Measurements from ENCODE around the gene VAPB.
"Not testable (repeated sequence)": the region's sequence is repeated elsewhere in the genome, so short reads cannot be mapped to it uniquely, and the experiment has no call there.

The VAPB gene

DNA sequence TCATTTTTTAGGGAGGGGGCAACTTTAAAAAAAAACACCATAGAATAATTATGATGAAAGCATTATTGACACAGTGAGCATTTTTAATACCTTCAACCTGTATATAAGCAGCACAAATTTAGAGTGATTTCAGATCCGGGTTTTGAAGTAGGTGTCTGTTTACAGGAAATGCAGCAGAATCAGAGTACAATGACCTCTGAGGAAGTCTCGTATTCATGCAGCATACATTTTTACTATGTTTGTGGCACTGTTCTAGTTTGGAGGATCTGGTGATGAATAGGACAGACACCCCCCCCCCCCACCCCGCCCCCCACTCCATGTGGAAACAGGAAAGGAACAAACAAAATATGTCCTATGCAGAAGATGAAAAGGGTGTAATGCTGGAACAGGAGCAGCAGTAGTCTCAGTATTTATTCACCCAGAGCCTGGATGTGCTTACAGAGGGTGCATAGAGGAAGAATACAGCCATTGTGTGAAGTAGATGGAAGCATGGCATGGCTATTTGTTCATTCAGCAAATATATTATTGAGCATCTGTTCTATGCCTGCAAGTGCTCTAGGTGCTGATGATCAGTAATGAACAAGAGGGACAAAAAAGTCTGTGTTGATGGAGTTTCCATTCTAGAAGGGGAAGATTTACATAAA is 19.7 kb downstream of the VAPB start:
- DNase-seq = no peak

DNA sequence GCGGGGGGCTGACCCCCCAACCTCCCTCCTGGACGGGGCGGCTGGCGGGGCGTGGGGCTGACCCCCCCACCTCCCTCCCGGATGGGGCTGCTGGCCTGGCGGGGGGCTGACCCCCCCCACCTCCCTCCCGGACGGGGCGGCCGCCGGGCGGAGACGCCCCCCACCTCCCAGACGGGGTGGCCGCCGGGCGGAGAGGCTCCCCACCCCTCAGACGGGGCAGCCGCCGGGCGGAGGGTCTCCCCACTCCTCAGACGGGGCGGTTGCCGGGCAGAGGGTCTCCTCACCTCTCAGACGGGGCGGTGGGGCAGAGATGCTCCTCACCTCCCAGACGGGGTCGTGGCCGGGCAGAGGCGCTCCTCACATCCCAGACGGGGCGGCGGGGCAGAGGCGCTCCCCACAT is 25.2 kb downstream of the VAPB start:
- not testable (repeated sequence) for DNase-seq

DNA sequence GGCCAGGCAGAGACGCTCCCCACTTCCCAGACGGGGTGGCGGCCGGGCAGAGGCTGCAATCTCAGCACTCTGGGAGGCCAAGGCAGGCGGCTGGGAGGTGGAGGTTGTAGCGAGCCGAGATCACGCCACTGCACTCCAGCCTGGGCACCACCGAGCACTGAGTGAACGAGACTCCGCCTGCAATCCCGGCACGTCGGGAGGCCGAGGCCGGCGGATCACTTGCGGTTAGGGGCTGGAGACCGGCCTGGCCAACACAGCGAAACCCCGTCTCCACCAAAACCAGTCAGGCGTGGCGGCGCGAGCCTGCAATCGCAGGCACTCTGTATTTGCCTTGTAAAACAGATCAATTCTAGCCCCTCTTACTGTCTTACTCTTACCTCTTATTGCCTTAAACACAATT is 25.8 kb downstream of the VAPB start:
- DNase-seq = not testable (repeated sequence)

DNA sequence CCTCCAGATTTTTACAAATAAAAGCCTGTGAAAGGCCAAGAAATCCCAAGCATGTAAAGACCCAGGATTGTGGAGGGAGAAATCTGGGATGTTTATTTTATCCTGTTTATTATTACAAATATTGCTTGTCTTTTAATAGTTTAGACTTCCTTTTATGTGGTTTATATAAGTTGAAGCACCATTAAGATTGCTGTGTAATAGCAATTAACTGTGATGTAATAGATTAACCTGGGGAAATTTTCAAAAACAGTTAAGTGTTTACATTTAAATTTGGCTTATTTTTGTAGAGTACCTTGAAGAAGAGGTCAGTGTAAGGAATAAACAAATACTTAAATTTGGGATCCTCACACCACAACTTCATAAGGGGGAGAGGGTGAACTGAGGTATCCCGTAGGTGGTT is 27.0 kb downstream of the VAPB start:
- DNase-seq = no peak

DNA sequence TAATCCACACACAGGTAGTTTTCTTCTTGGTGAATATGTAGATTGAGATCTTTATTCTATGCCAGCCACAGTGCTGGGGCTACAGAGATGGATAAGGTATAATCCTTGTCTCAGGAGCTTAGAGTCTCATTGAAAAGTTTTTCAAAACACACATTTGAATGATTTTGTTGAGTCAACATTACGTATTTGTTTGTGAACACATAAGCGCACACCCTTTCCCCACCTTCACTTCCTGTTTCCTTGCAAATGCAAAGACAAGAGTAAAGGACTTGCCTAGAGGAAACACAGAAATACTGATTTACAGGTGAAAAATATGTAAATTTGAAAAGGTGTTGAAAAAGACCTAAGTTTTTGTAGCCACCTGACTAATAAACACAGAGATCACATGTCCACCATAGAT is 27.8 kb downstream of the VAPB start:
- no peak for DNase-seq

DNA sequence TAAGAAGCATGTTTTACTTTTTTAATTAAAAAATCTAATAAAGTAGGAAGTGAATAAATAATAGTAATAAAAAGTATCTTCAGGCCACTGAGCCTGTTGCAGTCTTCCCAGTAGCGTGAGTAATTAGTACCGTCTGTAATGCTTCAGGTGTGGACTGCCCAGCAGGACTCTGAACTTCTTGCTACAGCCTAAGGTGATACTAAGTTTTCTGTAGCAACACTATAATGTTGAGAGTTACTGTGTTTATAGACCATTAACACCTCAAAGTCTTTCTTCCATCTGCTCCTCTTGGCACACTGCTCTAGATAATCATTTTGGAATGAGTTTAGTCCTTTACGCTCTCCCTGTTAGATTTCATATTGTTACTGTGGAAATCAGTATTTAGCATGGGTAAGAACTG is 28.4 kb downstream of the VAPB start:
- no peak for DNase-seq

DNA sequence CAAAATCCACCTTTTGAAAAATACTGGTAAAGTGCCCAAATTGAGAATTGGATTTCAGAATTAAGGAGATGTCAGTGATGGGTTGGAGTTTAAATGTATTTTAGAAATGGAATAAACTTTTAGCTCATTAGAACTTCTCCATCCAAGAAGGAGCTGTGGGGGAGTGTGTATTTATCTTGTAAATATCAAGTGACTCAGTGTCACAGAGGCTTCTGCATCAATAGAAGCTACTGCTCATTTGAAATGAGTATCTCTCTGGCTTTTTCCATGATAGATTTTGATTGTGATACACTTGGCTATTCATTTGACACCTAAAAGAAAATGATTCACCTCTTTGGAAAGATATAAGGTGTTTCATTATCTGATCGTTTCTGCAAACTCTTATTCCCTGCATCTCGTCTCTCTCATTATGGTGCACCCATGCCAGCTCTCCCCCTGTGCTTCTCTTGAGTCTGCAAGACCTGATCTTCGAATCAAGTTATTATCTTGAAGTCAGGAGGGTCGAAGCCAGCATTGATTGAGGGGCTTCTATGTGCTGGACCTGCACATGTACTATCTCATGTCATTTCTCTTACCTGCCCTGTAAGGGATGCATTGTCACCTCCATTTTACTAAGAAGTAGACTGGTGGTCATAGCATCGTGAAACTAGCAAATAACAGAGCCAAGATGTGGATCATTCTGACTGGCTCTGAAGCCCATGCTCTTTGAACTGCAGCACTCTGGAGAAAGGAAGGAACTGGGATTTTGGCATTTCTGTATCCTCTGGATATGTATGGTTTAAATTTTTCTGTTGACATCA is 30.1 kb downstream of the VAPB start:
- DNase-seq = no peak

DNA sequence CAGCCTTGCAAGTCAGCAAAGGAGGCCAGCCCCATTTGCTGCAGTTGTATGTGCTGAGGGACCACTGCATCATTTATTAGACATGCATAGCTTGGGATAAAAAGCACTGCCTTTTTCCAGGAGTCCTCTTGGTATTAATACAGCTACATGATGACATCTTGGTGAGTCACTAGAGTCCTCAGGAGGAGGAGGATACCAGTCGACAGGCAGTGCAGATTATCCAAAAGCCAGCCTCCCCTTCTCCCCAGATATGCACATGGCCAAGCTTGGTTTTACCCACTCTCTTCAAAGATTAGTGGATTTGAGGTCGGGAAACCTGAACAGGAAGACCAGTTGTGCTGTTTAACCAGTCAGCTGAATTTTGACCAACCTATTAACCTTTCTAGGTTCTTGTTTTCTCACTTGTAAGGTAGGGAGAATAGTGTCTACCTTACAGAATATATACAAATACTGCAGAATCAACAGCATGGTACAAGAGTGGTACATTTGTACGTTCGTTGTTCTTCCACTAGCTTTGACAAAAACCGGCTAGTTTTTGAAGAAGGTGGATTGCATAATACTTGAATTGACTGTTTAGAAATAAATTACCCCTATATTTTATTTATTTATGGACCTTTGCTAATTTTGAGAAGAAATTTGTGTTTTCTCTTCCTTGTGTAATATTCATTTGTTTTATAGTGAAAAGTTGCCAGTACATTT is 31.9 kb downstream of the VAPB start:
- DNase-seq = no peak

DNA sequence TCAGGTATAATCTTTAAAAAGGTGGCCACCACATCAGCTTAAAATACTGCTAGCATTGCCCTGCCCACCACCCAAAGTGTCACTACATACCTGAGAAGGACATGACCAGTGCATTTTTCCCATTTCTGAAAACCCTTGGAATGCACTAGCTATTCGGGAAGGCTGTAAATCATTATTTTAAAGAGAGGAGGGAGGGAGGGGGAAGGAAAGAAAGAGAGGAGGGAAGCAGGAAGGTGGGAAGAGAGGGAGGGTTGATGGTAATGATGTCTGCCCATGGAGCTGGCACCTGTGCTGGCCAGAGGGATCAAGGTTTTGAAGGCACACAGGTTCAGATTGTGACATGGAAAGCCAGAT is 32.4 kb downstream of the VAPB start:
- DNase-seq = no peak

DNA sequence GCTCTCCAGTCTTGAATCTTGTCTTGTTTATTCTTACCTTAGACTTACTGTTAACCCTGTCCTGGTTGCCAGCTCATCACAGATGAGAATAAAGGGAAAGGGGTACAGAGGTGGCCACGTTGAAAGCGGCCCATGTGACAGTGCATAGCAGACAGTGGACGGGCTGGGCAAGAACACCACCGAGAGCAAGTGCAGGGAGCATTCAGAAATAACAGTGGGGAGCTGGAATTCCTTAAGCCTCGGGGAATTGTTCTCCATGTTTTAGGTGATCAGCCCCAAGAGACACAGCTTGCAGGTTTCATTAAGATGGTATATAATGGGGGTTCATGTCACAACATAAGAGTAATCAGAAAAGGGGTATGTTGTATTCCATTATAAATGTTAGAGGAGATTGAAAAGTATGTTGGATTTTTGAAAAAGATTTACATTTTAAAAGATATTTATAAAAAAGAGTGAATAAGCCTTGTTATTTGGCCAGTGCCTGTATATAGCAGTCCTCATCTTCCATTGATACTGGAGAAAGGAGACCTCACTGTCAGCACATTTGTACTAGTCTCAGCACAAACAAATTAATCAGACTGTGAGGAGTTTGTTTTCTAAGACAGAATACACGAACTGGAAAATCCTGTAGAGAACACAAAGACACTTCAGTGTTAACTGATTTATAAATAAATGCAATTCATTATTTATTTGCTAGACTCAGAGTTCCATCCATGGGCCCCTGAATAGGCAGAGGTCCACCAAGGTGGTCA is 35.4 kb downstream of the VAPB start:
- DNase-seq = no peak

DNA sequence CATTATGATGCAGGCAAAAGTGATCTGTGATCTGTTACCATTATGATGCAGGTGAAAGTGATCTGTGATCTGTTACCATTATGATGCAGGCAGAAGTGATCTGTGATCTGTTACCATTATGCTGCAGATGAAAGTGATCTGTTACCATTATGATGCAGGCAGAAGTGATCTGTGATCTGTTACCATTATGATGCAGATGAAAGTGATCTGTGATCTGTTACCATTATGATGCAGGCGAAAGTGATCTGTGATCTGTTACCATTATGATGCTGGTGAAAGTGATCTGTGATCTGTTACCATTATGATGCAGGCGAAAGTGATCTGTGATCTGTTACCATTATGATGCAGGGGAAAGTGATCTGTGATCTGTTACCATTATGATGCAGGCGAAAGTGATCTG is 38.5 kb downstream of the VAPB start:
- not testable (repeated sequence) for DNase-seq

DNA sequence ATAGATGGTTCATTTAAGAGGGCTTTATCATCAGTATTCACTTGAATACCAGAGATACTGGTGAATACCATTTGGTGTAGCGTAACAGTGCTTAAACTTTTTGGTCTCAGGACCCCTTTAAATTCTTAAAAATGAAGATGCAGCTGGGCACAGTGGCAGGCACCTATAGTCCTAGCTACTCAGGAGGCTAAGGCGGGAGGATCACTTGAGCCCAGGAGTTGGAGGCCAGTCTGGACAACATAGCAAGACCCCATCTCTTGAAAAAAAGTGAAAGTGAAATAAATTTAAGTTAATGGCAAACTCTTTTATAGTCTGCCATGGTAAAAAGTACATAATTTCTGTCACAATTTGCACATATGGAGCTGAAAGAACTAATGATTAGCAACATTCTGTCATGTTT is 39.3 kb downstream of the VAPB start:
- no peak for DNase-seq

DNA sequence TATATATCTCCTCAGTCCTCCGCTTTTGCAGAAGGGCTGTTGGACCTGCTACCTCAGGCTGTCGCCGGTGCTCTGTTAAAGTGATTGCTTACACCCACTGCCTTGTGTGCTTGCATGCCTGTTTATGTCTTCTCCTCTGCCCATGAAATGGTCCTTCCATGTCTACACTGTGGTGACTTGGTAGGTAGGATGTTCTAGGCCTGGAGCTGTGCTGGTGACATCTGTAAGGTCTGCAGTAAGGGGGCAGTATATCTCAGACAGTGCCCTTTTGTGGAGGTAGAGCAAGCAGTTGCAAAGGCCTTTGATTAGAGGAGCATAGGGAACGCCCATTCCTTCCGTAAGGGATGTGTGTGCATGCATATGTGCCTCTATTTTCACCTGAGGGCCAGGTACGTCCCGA is 40.3 kb downstream of the VAPB start:
- DNase-seq = no peak

DNA sequence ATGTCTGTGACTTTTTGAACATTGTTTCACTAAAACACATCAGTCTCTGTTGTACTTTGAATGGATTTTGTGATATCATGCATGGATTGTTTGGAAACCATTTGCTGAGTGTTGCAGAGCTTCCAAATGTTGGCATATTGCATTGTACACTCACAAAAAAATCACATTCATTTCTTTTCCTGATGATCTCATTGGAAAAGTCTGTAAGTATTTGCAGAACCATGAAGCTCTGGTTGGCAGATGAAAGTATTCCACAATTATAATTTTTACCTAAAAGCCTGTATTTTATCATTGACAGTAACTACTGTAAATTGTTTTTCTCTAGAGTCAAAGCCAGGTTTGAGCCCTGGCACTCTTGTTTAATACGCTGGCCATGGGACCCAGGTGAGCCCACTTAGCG is 42.1 kb downstream of the VAPB start:
- no peak for DNase-seq

DNA sequence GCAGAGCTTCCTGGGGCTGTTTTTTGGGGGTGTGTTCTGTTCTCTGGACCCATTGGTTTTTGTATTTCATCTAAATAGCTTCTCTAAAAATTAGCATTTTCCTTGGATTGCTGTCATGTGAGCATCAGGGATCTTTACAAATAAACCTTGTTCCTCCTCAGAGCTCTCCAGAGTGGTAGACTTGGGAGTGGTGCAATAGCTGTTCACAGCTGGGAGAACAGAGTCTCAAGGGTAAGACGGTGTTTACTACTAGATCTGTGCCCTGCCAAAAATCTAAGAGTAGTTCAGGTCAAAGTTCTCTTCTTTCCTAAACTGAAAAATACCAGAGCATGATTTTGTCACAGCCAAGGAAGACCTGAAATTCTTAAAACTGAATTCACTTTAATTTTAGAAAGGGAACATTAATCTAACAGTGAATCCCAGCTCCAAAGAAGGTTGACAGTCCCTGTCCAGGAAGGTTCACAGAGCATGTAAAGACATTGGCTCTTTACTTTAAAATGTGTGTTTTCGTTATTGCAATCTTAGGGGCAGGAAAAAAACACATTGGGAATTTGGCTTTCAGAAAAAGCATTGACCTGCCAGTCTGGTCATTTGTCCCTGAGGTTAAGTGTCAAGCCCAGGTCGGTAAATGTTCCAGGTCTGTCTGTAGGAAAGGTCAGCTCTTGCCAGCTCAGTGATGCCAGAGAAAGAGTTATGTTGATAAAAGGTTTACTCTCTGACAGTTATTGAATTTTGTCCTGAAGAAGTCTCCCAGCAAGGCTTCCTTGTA is 43.3 kb downstream of the VAPB start:
- DNase-seq = no peak

DNA sequence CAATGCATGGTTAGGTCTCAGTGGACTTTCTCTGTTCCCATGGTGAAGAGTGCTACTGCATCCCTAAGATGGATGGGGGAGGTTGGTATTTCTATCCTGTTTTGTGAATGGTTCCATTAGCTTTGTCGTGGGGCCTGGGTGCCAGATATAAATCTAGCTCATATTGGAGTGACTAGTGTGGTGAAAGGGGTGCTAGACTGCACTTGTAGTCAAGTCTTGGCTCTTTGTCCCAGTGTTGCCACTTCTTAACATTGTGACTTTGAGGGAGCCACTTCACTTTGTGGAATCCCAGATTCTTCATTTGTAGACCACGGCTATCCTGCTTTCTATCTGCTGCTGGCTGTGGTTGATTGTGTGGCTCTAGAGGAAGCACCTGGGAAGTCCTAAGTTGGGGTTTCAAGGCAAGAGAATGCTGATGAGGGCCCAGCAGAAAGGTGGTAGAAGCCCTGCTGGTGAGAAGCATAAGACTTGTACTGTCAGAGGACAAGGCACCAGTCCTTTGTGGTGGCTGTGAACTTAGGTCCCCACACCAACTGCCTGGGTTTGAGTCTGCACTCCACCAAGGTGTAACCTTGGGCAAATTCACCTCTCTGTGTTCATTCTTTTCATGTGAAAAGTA is 44.1 kb downstream of the VAPB start:
- no peak for DNase-seq

DNA sequence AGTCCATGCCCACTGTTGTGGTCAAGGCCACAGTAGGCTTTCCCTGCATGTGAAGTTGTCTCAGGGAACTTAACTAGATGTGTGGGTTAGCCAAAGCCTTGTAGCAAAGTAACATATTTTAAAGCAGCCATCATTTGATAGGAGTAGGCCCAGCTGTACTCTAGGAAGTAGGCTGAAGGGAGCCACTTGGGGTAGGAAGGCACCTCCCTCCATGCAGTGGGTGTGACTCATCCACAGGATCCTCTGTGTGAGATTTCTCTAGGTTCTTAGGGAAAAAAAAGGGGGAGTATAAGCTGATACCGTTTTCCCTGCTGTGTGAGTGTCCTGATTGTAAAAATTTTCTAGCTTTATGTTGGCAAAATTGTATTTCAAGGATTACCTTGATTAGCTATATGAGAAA is 44.7 kb downstream of the VAPB start:
- no peak for DNase-seq

DNA sequence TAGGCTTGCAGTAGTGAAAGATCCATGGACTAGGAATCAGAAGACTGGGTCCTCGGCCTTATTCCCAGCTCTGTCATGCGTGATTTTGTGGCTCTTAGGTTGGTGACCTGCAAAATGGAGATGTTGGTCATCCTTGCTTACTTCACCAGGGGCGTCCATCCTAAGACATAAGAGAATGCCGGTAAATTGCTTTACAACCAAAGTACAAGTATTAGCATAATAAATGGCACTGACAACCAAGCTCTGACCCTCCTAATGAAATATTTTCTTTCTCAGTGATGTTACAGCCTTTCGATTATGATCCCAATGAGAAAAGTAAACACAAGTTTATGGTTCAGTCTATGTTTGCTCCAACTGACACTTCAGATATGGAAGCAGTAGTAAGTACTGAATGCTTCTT is 45.3 kb downstream of the VAPB start:
- DNase-seq = no peak

DNA sequence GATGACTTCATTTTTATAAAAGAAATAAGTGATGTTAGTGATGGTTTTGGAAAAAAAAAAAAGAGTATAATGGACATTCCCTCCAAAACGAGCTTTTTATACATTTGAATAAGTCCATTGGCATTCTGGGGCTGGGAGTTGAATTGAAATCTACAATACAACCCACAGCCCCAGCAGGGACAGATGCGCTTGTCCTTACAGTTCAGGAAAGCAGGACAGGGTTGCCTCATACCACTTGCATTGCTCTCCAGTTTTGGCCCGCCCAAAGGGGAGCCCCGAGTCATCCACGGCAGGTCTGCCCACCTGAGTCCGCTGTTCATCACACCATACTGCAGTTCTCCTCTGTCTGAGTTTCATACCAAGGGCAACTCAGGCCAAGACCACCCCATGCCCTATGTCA is 46.2 kb downstream of the VAPB start:
- DNase-seq = no peak

DNA sequence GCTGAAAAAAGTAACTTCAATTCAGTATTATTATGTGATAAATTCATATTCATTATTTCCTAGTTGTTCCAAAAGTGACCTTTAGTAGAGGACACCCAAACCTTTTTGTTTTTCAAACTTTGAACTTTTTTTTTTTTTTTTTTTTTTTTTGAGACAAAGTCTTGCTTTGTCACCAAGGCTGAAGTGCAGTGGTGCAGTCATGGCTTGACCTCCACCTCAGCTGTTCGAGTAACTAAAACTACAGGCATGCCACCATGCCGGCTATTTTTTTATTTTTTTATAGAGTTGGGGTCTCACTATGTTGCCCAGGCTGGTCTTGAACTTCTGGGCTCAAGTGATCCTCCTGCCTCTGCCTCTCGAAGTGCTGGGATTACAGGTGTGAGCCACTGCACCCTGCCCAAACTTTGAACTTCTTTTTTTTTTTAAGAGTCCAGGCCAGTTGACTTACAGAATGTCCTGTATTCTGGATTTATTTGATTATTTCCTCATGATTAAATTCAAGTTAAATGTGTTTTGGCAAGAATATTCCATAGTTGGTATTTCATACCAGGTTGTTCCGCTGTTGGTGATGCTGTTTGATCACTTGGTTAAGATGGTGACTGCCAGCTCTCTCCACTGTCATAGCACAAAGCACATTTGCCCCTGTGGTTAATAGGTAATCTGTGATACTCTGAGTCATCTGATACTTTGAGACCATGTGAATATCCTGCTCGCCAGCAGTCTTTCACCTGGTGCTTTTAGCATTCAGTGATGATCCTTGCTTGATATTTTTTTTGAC is 48.0 kb downstream of the VAPB start:
- DNase-seq = no peak
